DMS153 (cell line): ENCODE results near the gene TF.

Source experiments
- DNase-seq: peaks from one replicate; lab custom pipeline; 2025; lab: John Stamatoyannopoulos, UW

TF gene

GRCh38 chr3:133837487-133838295 is 91.5 kb downstream of the TF start:
- no peak for DNase-seq

DNA sequence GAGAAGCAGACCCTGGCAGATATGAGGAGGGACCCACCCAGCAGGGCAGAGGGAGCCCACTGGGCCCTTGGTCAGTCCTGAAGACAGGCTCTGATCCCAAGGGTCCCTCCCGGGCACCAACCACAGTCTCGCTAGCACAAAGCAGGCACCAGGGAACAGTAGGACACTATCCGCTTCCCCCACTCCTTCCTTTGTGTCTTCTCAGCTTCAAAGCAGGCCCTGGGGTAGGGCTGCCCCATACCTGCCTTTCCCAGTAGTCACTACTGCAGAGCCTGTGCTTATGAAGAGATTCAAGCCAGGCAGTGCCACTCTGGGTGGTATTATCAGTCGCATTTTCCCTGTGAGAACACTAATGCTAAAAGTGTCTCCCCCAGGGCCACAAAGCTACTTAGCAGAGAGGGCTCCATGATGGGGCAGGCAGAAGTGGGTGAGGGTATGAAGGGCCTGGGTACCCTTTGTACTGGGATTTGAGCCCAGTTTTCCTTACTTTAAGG is 92.2 kb downstream of the TF start:
- no peak for DNase-seq

GRCh38 chr3:133838916-133839800 is 93.0 kb downstream of the TF start:
- DNase-seq: no peak

DNA sequence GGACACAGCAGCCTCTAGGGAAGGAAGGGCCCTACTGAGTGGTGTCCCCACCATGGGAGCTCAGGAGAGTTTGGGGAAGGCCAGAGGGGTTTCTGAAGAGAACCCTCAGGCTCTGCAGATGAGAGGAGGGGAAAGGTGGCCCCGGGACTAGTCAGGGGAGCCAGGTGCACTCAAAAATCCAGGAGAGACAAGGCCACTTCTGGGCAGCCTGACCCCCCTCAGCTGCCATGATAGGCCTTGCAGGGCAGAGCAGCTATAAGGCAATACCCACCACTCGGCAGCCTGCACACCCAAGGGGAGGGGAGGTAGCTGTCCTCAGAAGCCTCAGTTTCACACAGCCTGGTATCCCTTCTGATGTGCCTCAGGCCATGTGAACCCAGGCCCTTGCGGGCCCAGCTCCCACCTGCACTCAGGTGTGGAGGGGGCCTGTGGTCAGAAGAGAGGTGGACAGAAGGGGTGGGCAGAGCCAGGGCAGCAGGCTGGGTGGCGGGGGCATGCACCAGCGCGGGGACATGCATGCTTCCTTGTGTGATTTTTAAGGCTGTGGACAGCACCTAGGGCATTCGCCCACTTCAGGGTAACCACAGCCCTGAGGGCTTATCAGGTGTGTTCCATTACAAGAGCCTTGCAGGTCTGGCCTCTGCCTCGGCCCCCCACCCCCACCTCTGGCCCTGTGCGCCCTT is 94.0 kb downstream of the TF start:
- DNase-seq: no peak

- DNase-seq: no peak
These were observed 94.6 kb downstream of the TF start for GRCh38 chr3:133840767-133841166.

GRCh38 chr3:133841196-133841595 is 95.0 kb downstream of the TF start:
- no peak for DNase-seq

- no peak for DNase-seq
These were observed 96.0 kb downstream of the TF start for GRCh38 chr3:133842158-133842557.

DNA sequence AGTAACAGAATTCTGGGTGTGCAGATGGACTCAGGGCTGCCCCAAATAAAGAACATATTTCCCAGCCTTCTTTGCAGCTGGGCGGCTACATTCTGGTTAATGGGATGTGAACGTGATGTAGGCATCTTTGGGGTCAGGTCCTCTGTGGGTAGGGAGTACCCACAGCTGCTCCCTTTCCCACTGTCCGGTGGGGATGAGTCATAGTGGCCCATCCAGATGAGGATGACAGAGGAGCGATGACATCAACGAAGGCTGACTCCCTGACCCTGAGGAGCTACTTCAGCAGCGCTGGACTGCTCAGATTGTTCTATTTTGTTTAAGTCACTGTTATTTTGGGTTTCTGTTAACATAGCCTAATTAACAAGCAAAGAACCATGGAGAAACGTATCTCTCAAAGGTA is 97.4 kb downstream of the TF start:
- DNase-seq: no peak

DNA sequence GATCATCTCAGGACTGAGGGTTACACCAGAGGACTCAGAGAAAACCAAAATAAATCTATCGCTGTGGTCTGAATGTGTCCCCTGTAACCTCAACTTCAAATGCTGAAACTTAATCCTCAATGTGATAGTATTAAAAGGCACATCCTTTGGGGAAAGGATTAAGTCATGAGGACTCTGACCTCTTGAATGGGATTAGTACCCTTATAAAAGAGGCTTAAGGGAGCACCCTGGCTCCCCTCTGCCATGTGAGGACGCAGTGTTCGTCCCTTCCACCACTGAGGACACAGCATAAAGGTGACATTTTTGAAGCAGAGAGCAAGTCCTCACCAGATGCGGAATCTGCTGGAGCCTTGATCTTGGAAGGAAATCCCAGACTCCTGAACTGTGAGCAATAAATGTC is 98.9 kb downstream of the TF start:
- no peak for DNase-seq
